Esophagus muscularis mucosa (tissue), 4 donors: ENCODE data around the gene TMEM43. TPM values are rescaled to one million over a fixed set of nuclear protein-coding genes. Genes with fewer than 3 reads are reported as not detected.

Source experiments
- DNase-seq: peaks from one replicate; pipeline ENCODE4 v3.0.0-alpha.2; 2017; ENCODE audit errors: extremely low spot score
- H3K27ac ChIP-seq, 4 donors: fragments of 200-600 bp; sonication (generic); replicated peaks in 1 of 4; 1 replicate in 3 of 4; 2 replicates in 1 of 4; pipeline ENCODE4 v1.5.1; 2016 to 2019; ENCODE audit warnings: mild to moderate bottlenecking in 1 of 4
- H3K27me3 ChIP-seq, 4 donors: fragments of 200-600 bp; sonication (generic); one replicate each; pipeline versions ENCODE4 v1.5.1 to v1.6.0; 2016 to 2019
- H3K36me3 ChIP-seq, 4 donors: fragments of 200-600 bp; sonication (generic); one replicate each; pipeline ENCODE4 v1.5.1; 2016 to 2019
- H3K4me1 ChIP-seq, 4 donors: fragments of 200-600 bp; sonication (generic); one replicate each; pipeline ENCODE4 v1.5.1; 2016 to 2019
- H3K4me3 ChIP-seq, 4 donors: fragments of 200-600 bp; sonication (generic); 1 replicate in 2 of 4; 2 replicates in 2 of 4; pipeline ENCODE4 v1.5.1; 2016 to 2019; ENCODE audit warnings: mild to moderate bottlenecking in 4 of 4, moderate library complexity in 1 of 4
- H3K9me3 ChIP-seq, 4 donors: fragments of 200-600 bp; sonication (generic); 1 replicate in 3 of 4; 2 replicates in 1 of 4; pipeline ENCODE4 v1.5.1; 2016 to 2019
- EP300 ChIP-seq: sonication (generic); formaldehyde crosslinking; IDR thresholded peaks from one replicate; pipeline ENCODE4 v1.6.1; 2017; ENCODE audit warnings: antibody characterized with exemption
- POLR2A ChIP-seq: fragments of 450-650 bp; IDR thresholded peaks from one replicate; pipeline ENCODE4 v1.6.1; 2017; ENCODE audit warnings: antibody characterized with exemption, moderate library complexity, mild to moderate bottlenecking, low read depth
- POLR2AphosphoS5 ChIP-seq, 2 donors: sonication (generic); formaldehyde crosslinking; IDR thresholded peaks; one replicate each; pipeline ENCODE4 v1.6.1; 2017; ENCODE audit warnings: antibody characterized with exemption in 2 of 2
- WGBS: methylation state at CpG from one replicate; pipeline ENCODE4 v1.1.5; 2018; 5-methylcytosine and 5-hydroxymethylcytosine counted together
- intact Hi-C: fragments of 100-400 bp; cut with DNase I; formaldehyde crosslinking; loops from one replicate; pipeline ENCODE4 v1.15.1; 2023
- total RNA-seq, 4 donors: library from RNA; depleted of rRNA; stranded (reverse); fragments of >200 nt; gene quantifications; one replicate each; pipeline versions ENCODE4 v1.1.0 to v1.2.1, GENCODE V29; 2016
- TF ChIP-seq, protein P1 (sequence below), 3 experiments: fragments of 200-600 bp in 2 of 3; fragments of 450-650 bp in 1 of 3; sonication (generic) in 2 of 3; IDR thresholded peaks; one replicate each; pipeline ENCODE4 v1.5.1; 2017 to 2019; ENCODE audit warnings: antibody characterized with exemption in 3 of 3, mild to moderate bottlenecking in 2 of 3, moderate library complexity in 1 of 3

TMEM43 gene
- total RNA-seq, 4 donors from 2014 or later: 131 to 208 (median 179) TPM

DNA sequence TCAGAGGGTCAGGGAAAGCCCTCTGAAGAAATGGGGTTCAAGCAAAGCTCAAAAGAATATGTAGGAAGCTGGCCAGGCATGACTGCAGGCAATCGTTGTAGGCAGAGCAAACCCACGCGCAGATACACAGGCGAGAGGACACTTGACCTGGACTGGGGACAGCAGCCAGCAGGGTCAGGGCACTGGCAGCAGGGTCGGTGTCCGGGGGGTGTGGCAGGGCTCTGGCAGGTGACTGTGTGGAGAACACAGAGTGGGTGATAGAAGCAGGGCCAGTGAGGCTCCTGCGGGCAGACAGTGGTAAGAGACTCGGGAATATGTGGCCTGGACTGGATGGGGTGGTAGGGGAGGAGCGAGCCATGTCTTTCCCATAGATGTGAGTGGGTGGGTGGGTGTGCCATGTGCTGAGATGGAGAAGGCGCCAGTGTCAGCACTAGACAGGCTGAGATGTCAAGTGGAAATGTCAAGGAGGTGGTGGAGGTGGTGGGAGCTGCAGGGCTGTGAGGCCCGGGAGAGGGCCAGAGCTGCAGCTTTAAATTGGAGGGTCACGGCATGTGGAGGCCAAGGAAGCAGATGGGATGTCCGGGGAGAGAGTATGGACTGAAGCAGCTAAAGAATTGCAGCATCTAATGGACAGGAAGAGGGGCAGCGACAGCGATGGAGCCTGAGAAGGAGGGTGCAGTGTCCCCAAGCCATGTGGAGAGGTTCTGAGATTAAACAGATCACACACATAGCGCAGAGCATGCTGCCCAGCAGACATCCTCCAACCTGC, 13.4 kb downstream of the TMEM43 start:
- DNase-seq: no peak
- 91% methylated on average over 16 of the region's 16 CpGs for WGBS
- H3K4me1 ChIP-seq: peaks cover 28 to 47% (median 38%) of the 10 kb centered on the region in 4 donors
- intact Hi-C loops: no loop called here
- H3K4me3 ChIP-seq: no peak overlapping the region
- TF ChIP-seq POLR2A: no peak
- TF ChIP-seq, protein P1, sequence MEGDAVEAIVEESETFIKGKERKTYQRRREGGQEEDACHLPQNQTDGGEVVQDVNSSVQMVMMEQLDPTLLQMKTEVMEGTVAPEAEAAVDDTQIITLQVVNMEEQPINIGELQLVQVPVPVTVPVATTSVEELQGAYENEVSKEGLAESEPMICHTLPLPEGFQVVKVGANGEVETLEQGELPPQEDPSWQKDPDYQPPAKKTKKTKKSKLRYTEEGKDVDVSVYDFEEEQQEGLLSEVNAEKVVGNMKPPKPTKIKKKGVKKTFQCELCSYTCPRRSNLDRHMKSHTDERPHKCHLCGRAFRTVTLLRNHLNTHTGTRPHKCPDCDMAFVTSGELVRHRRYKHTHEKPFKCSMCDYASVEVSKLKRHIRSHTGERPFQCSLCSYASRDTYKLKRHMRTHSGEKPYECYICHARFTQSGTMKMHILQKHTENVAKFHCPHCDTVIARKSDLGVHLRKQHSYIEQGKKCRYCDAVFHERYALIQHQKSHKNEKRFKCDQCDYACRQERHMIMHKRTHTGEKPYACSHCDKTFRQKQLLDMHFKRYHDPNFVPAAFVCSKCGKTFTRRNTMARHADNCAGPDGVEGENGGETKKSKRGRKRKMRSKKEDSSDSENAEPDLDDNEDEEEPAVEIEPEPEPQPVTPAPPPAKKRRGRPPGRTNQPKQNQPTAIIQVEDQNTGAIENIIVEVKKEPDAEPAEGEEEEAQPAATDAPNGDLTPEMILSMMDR (IDR thresholded peaks at IDR 0.05): no peak
- no peak for TF ChIP-seq POLR2AphosphoS5 (IDR thresholded peaks at IDR 0.05)
- no peak for TF ChIP-seq EP300
- peak overlapping the region in 3 of 4 donors; percentile 15 to 89 (median 50) for H3K27ac ChIP-seq
- peaks cover 62 to 94% (median 90%) of the 10 kb centered on the region in 4 donors for H3K36me3 ChIP-seq
- H3K9me3 ChIP-seq: no peaks in the 10 kb centered on the region
- H3K27me3 ChIP-seq: no peaks in the 10 kb centered on the region

DNA sequence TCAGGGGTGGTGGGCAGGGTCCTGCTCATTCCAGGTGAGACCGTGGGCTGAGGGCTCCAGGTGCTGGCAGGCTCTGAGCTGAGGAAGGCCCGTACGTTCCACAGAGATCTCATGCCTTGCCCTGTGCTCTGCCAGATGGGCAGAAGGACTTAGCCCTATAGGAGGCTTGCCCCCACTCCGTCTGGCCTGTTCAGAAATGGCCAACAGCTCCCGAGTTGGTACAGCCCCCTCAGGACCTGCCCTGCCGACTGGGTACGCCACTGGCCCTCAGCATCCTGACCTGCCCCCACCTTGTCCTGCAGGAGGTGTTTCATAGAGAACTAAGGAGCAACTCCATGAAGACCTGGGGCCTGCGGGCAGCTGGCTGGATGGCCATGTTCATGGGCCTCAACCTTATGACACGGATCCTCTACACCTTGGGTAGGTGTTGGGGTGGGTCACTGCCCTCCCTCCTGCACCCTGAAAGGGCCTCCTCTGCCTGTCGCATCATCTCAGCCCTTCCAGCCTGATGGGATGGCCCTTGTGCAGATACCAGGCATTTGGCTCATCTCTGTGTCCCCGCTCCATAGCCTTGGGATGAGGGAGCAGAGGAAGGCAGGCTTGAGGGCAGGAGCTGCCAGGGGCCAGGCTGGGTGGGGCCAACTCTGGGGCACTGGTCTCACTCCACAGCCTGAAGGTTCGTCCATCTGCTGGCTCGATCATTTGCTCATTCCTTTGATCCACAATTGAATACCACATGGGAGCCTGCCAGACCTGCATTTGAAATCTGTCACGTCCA, 14.2 kb downstream of the TMEM43 start:
- Histone ChIP-seq H3K36me3 (peaks cover 54 to 86% (median 82%) of the 10 kb centered on the region in 4 donors), H3K27ac (peak overlapping the region; percentile 7 to 90 (median 60)), H3K27me3 (no peaks in the 10 kb centered on the region), H3K4me1 (peaks cover 36 to 55% (median 46%) of the 10 kb centered on the region in 4 donors), H3K4me3 (no peak overlapping the region), H3K9me3 (no peaks in the 10 kb centered on the region)
- 87% methylated on average over 9 of the region's 14 CpGs for WGBS
- intact Hi-C loops: no loop called here
- TF ChIP-seq POLR2AphosphoS5 (IDR thresholded peaks at IDR 0.05): no peak
- TF ChIP-seq POLR2A: no peak
- TF ChIP-seq, protein P1 (IDR thresholded peaks at IDR 0.05): no peak
- TF ChIP-seq EP300: no peak
- DNase-seq: no peak

DNA sequence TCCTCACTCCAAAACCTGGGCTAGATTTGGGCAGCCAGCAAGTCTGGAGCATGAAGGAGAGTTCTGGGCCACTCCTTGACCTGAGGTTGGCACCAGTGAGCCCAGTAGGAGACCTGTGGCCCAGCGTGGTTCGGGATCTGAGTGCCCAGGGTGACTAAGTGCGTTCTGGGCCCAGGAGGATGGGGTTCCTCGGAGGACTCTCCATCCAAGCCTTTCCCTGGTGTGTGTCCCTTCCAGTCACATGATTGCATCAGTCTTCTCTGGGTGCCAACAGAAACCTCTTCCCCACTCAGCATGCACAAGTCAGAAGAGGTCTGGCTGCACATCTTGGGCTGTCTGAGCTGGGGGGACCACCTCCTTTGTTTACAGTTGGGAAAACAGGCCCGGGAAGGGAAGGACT, 14.9 kb downstream of the TMEM43 start:
- DNase-seq: no peak
- 88% methylated on average over 5 of the region's 5 CpGs for WGBS
- TF ChIP-seq POLR2A: no peak
- TF ChIP-seq POLR2AphosphoS5 (IDR thresholded peaks at IDR 0.05): no peak
- no peak for TF ChIP-seq EP300
- TF ChIP-seq, protein P1 (IDR thresholded peaks at IDR 0.05): no peak
- H3K9me3 ChIP-seq: no peaks in the 10 kb centered on the region
- H3K27me3 ChIP-seq: no peaks in the 10 kb centered on the region
- H3K4me1 ChIP-seq: peaks cover 42 to 62% (median 52%) of the 10 kb centered on the region in 4 donors
- H3K27ac ChIP-seq: peak overlapping the region; percentile 5 to 90 (median 60)
- no peak overlapping the region for H3K4me3 ChIP-seq
- intact Hi-C loops: no loop called here
- H3K36me3 ChIP-seq: peaks cover 47 to 79% (median 75%) of the 10 kb centered on the region in 4 donors

DNA sequence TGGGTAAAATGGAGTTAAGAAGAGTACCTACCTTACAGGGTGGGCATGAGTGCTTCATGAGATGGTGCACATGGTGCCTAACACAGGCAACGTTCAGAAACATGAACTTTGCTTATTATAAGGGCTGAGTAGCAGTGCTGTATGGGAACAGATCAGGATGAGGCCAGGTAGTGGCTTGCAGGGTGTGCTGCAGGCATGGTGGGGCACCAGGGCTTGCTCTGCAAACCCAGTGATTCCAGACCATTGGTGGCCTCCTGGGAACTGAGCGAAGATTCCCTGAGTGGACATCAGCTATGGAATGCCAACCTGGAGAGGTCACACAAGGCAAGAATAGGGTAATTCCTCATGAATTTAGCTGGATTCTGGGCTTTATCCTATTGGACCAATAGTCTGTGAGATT, 15.8 kb downstream of the TMEM43 start:
- Histone ChIP-seq H3K27ac (peak overlapping the region in 3 of 4 donors; percentile 86 to 90 (median 89)), H3K9me3 (no peaks in the 10 kb centered on the region), H3K4me1 (peaks cover 51 to 71% (median 61%) of the 10 kb centered on the region in 4 donors), H3K36me3 (peaks cover 38 to 74% (median 67%) of the 10 kb centered on the region in 4 donors), H3K4me3 (no peak overlapping the region), H3K27me3 (no peaks in the 10 kb centered on the region)
- intact Hi-C loops: no loop called here
- DNase-seq: no peak
- 90% methylated on average over 2 of the region's 2 CpGs for WGBS
- TF ChIP-seq, protein P1 (IDR thresholded peaks at IDR 0.05): no peak
- no peak for TF ChIP-seq EP300
- TF ChIP-seq POLR2AphosphoS5 (IDR thresholded peaks at IDR 0.05): no peak
- TF ChIP-seq POLR2A: no peak
